K562 (cell line): ENCODE data around the gene PGAP3. TPM values are rescaled to one million over a fixed set of nuclear protein-coding genes. Genes with fewer than 3 reads are reported as not detected.

Source experiments
- CHD2 ChIP-seq: IDR thresholded peaks from 2 replicates; pipeline ENCODE4 v1.6.1; 2011; ENCODE audit warnings: low read depth, low read length
- CHD4 ChIP-seq: fragments of 200-600 bp; sonication (generic); IDR thresholded peaks from 3 replicates; pipeline ENCODE4 v1.6.1; 2012; ENCODE audit warnings: low read depth, mild to moderate bottlenecking, mixed read lengths, low read length, inconsistent platforms; ENCODE audit not compliant: insufficient read depth, insufficient replicate concordance, poor library complexity, severe bottlenecking
- CREBBP ChIP-seq: IDR thresholded peaks from one replicate; pipeline ENCODE4 v1.6.1; 2012; ENCODE audit warnings: low read depth, mild to moderate bottlenecking, control low read depth, inconsistent platforms, low read length
- FOXK1 ChIP-seq: sonication (generic); formaldehyde crosslinking; IDR thresholded peaks from 2 replicates; pipeline ENCODE4 v1.8.0; 2022; ENCODE audit warnings: missing genetic modification reagents, mild to moderate bottlenecking, borderline replicate concordance
- MECOM ChIP-seq: fragments of 250-450 bp; sonication (Bioruptor Pico); IDR thresholded peaks from 2 replicates; pipeline ENCODE4 v1.8.0; 2022; ENCODE audit warnings: inconsistent platforms
- MTA2 ChIP-seq: fragments of 450-650 bp; IDR thresholded peaks from 2 replicates; pipeline ENCODE4 v1.6.1; 2016; ENCODE audit warnings: low read depth
- NCOA2 ChIP-seq, 2 experiments: fragments of 450-650 bp; IDR thresholded peaks; 2 replicates each; pipeline ENCODE4 v1.6.1; 2018; ENCODE audit warnings: mild to moderate bottlenecking in 2 of 2, moderate library complexity in 1 of 2; ENCODE audit not compliant: partially characterized antibody in 2 of 2
- NFIC ChIP-seq: fragments of 450-650 bp; IDR thresholded peaks from 2 replicates; pipeline ENCODE4 v1.6.1; 2017; ENCODE audit warnings: mild to moderate bottlenecking, inconsistent platforms
- NR2C1 ChIP-seq, 2 experiments: fragments of 450-650 bp; IDR thresholded peaks; 2 replicates each; pipeline ENCODE4 v1.6.1; 2017; ENCODE audit warnings: mild to moderate bottlenecking in 2 of 2, antibody characterized with exemption in 1 of 2, inconsistent platforms in 1 of 2, missing compliant biosample characterization in 1 of 2, missing genetic modification characterization in 1 of 2
- SMAD4 ChIP-seq: fragments of 250-450 bp; sonication (Bioruptor Pico); conservative IDR thresholded peaks from 2 replicates; pipeline ENCODE4 v1.8.0; 2021; ENCODE audit warnings: inconsistent platforms, mild to moderate bottlenecking, moderate library complexity
- SRSF9 ChIP-seq: fragments of 200-400 bp; formaldehyde crosslinking; IDR thresholded peaks from 2 replicates; pipeline ENCODE4 v1.6.1; 2017; ENCODE audit warnings: low read depth, low read length, borderline replicate concordance
- TAF9B ChIP-seq: fragments of 450-650 bp; IDR thresholded peaks from 2 replicates; pipeline ENCODE4 v1.6.1; 2018; ENCODE audit warnings: mild to moderate bottlenecking; ENCODE audit not compliant: partially characterized antibody
- TFAM ChIP-seq: fragments of 250-450 bp; sonication (Bioruptor Pico); conservative IDR thresholded peaks from 2 replicates; pipeline ENCODE4 v1.5.0; 2021; ENCODE audit warnings: mild to moderate bottlenecking, moderate library complexity
- ZNF224 ChIP-seq: sonication (generic); formaldehyde crosslinking; IDR thresholded peaks from 2 replicates; pipeline ENCODE4 v1.8.0; 2022; ENCODE audit warnings: mild to moderate bottlenecking, missing genetic modification reagents
- ZNF408 ChIP-seq: fragments of 250-450 bp; sonication (Bioruptor Pico); IDR thresholded peaks from 2 replicates; pipeline ENCODE4 v1.4.0; 2020; ENCODE audit warnings: low read depth, mild to moderate bottlenecking, moderate library complexity
- ZNF830 ChIP-seq: fragments of 250-450 bp; sonication (Bioruptor Pico); IDR thresholded peaks from 2 replicates; pipeline ENCODE4 v1.5.0; 2021; ENCODE audit warnings: mild to moderate bottlenecking
- polyA plus RNA-seq, 8 experiments: library from polyadenylated mRNA; depleted of rRNA in 4 of 8; stranded (reverse) in 5 of 8; unstranded in 3 of 8; fragments of >200 nt; fragmentation: Nextera tagmentation in 2 of 8; fragmentation: Illumina TruSeq in 1 of 8; extraction: Ambion mirVana in 2 of 8; extraction: Trizol in 1 of 8; gene quantifications; 2 replicates each; pipeline versions ENCODE4 v1.2.1 to v1.2.3, GENCODE V29; 2011 to 2014; ENCODE audit warnings: inconsistent platforms in 1 of 8, missing spikeins in 1 of 8
- total RNA-seq, 7 experiments: library from RNA; depleted of rRNA in 6 of 7; stranded (reverse); fragments of >200 nt in 6 of 7; fragmentation: Illumina TruSeq in 2 of 7; extraction: Trizol in 2 of 7; gene quantifications; 2 replicates each; pipeline versions ENCODE4 v1.2.1 to v1.2.3, GENCODE V29; 2011 to 2021; ENCODE audit warnings: low replicate concordance in 1 of 7
- TF ChIP-seq, protein P1 (sequence below), 2 experiments: fragments of 450-650 bp in 1 of 2; sonication (generic) in 1 of 2; formaldehyde crosslinking in 1 of 2; IDR thresholded peaks in 1 of 2; conservative IDR thresholded peaks in 1 of 2; 2 replicates each; pipeline versions ENCODE4 v1.6.1 to v1.8.1; 2016 to 2023; ENCODE audit warnings: mild to moderate bottlenecking in 2 of 2, moderate library complexity in 2 of 2, inconsistent platforms in 1 of 2, missing genetic modification reagents in 1 of 2
- TF ChIP-seq, protein P2 (sequence below): fragments of 250-450 bp; sonication (Bioruptor Pico); IDR thresholded peaks from 2 replicates; pipeline ENCODE4 v1.5.0; 2022; ENCODE audit warnings: mild to moderate bottlenecking
- TF ChIP-seq, protein P3 (sequence below): fragments of 450-650 bp; IDR thresholded peaks from 2 replicates; pipeline ENCODE4 v1.6.1; 2018; ENCODE audit not compliant: partially characterized antibody

Gene PGAP3
- total and polyA plus RNA-seq, 9 of the 15 experiments (the other 6 are each of a cell fraction or from before 2014, with no cell fraction given), result 0.38 to 9.4 (median 4.5) TPM

DNA sequence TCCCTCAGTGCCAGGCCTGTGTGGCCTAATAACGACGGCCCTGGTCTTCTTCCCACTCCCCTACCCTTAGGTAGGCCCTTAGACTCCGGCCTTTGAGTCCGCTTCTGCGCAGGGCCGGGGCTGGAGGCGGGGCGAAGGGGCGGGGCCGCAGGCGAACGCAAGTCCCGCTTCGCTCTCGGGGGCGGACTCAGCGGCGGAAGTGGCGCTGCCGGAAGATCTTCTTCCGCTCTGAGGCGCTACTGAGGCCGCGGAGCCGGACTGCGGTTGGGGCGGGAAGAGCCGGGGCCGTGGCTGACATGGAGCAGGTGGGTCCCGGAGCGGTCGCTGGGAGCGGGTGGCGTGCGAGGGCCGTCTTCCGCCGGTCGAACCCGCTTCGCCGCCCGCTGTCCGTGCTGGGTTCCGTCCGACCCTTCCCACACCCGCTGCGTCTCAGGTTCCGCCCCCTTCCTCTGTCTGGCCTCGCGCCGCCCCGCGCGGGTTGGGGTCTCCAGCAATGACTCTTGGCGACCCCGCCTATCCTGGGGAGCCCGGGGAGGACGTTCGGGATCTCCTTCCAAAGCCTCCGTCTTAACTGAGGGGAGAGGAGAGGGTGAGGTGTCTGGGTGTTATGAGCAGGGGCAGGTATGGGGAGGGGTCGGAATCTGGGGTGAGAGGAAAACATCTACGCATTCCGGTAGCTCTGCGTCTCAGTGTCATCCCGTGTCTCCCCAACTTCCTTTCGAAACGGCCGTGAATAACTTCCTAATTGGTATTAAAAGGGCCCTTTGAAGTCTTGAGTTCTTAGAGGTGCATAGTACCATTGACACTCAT, 50.7 kb downstream of the PGAP3 start, which contains the start of gene STARD3 (continued):
- TF ChIP-seq, protein P1, sequence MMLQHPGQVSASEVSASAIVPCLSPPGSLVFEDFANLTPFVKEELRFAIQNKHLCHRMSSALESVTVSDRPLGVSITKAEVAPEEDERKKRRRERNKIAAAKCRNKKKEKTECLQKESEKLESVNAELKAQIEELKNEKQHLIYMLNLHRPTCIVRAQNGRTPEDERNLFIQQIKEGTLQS (IDR thresholded peaks at IDR 0.05), result no peak
- TF ChIP-seq, protein P1 (CRISPR knock-in tag; conservative IDR thresholded peaks at IDR 0.05), result no peak
- TF ChIP-seq ZNF224 (CRISPR knock-in tag) (no peak), ZNF830 (no peak), SMAD4 (peak; percentile 59), TFAM (CRISPR knock-in tag) (no peak), CHD4 (no peak), ZNF408 (CRISPR knock-in tag) (no peak), MECOM (CRISPR knock-in tag) (0 out of 2 replicates have a peak, but pooled peaks have one; percentile 39), CREBBP (no peak), NFIC (peak; percentile 44), TAF9B (no peak), SRSF9 (no peak), FOXK1 (no peak), NCOA2 (IDR thresholded peaks at IDR 0.05; ENCODE audit: partially characterized antibody in 2 of 2) (no peak), CHD2 (no peak), MTA2 (no peak), NR2C1 (IDR thresholded peaks at IDR 0.05) (0 out of 2 replicates have a peak, but pooled peaks have one; percentile 59), NR2C1 (tag; IDR thresholded peaks at IDR 0.05) (peak; percentile 55)
- TF ChIP-seq, protein P2, sequence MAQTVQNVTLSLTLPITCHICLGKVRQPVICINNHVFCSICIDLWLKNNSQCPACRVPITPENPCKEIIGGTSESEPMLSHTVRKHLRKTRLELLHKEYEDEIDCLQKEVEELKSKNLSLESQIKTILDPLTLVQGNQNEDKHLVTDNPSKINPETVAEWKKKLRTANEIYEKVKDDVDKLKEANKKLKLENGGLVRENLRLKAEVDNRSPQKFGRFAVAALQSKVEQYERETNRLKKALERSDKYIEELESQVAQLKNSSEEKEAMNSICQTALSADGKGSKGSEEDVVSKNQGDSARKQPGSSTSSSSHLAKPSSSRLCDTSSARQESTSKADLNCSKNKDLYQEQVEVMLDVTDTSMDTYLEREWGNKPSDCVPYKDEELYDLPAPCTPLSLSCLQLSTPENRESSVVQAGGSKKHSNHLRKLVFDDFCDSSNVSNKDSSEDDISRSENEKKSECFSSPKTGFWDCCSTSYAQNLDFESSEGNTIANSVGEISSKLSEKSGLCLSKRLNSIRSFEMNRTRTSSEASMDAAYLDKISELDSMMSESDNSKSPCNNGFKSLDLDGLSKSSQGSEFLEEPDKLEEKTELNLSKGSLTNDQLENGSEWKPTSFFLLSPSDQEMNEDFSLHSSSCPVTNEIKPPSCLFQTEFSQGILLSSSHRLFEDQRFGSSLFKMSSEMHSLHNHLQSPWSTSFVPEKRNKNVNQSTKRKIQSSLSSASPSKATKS (CRISPR knock-in tag), result no peak
- TF ChIP-seq, protein P3, sequence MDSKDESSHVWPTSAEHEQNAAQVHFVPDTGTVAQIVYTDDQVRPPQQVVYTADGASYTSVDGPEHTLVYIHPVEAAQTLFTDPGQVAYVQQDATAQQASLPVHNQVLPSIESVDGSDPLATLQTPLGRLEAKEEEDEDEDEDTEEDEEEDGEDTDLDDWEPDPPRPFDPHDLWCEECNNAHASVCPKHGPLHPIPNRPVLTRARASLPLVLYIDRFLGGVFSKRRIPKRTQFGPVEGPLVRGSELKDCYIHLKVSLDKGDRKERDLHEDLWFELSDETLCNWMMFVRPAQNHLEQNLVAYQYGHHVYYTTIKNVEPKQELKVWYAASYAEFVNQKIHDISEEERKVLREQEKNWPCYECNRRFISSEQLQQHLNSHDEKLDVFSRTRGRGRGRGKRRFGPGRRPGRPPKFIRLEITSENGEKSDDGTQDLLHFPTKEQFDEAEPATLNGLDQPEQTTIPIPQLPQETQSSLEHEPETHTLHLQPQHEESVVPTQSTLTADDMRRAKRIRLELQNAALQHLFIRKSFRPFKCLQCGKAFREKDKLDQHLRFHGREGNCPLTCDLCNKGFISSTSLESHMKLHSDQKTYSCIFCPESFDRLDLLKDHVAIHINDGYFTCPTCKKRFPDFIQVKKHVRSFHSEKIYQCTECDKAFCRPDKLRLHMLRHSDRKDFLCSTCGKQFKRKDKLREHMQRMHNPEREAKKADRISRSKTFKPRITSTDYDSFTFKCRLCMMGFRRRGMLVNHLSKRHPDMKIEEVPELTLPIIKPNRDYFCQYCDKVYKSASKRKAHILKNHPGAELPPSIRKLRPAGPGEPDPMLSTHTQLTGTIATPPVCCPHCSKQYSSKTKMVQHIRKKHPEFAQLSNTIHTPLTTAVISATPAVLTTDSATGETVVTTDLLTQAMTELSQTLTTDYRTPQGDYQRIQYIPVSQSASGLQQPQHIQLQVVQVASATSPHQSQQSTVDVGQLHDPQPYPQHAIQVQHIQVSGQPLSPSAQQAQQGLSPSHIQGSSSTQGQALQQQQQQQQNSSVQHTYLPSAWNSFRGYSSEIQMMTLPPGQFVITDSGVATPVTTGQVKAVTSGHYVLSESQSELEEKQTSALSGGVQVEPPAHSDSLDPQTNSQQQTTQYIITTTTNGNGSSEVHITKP, result peak; percentile 84
